Lower leg skin (tissue), 4 donors: ENCODE data around the gene TRAF4. TPM values are rescaled to one million over a fixed set of nuclear protein-coding genes. Genes with fewer than 3 reads are reported as not detected.
"Not testable (repeated sequence)": the region's sequence is repeated elsewhere in the genome, so short reads cannot be mapped to it uniquely, and the experiment has no call there.

ENCODE experiments used
- DNase-seq, 2 donors: peaks; one replicate each; pipeline ENCODE4 v3.0.0-alpha.2; 2019; ENCODE audit warnings: low spot score in 2 of 2
- H3K4me3 ChIP-seq: fragments of 200-600 bp; sonication (generic); 2 replicates; pipeline ENCODE4 v1.5.1; 2017; ENCODE audit warnings: mild to moderate bottlenecking, low read depth; ENCODE audit not compliant: poor library complexity, severe bottlenecking
- POLR2A ChIP-seq, 2 donors: fragments of 450-650 bp; IDR thresholded peaks; one replicate each; pipeline ENCODE4 v1.6.1; 2016 to 2017; ENCODE audit warnings: antibody characterized with exemption in 2 of 2, mild to moderate bottlenecking in 1 of 2, moderate library complexity in 1 of 2
- WGBS, 2 donors: methylation state at CpG; one replicate each; pipeline ENCODE4 v1.1.5; 2018; 5-methylcytosine and 5-hydroxymethylcytosine counted together
- intact Hi-C: fragments of 100-400 bp; cut with DNase I; formaldehyde crosslinking; loops from one replicate; pipeline ENCODE4 v1.15.0; 2023; ENCODE audit warnings: low total_unique reads
- total RNA-seq, 4 donors: library from RNA; depleted of rRNA; stranded (reverse); fragments of >200 nt; gene quantifications; one replicate each; pipeline ENCODE4 v1.1.0, GENCODE V29; 2016
- TF ChIP-seq, protein P1 (sequence below), 3 donors: fragments of 450-650 bp; IDR thresholded peaks; one replicate each; pipeline ENCODE4 v1.5.1; 2016; ENCODE audit warnings: antibody characterized with exemption in 3 of 3, mild to moderate bottlenecking in 3 of 3, moderate library complexity in 2 of 3

TRAF4 gene
- total RNA-seq, 4 donors from 2014 or later, result 11.0 to 30.9 (median 21.8) TPM

DNA sequence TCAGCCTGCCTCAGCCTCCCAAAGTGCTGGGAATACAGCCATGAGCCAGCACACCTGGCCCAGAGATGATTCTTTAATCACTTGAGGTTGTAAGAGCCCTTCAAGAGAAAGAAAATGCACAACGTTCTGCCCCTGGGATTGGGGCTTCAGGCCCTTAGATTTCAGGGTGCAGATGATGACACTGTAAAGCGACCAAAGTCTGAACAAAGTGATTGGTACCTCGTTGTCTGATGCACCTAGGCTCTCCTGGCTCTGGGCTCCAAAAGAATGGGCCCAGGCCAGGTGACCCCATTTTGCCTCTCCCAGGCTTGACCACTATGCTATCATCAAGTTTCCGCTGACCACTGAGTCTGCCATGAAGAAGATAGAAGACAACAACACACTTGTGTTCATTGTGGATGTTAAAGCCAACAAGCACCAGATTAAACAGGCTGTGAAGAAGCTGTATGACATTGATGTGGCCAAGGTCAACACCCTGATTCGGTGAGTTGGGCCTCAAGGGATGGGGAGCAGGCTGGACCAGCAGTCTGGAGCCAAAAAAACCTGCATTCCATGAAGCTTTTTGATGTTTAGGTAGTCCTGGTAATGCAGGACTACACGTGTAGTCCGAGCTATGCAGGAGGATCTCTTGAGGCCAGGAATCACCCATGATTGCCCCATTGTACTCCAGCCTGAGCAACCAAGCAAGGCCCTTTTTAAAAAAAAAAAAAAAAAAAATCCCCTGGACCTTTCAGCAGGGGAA, 21.2 kb upstream of the TRAF4 start:
- 75 to 77% methylated on average over 7 of the region's 7 CpGs for WGBS, 2 donors
- H3K4me3 ChIP-seq, result no peak overlapping the region
- TF ChIP-seq, protein P1, sequence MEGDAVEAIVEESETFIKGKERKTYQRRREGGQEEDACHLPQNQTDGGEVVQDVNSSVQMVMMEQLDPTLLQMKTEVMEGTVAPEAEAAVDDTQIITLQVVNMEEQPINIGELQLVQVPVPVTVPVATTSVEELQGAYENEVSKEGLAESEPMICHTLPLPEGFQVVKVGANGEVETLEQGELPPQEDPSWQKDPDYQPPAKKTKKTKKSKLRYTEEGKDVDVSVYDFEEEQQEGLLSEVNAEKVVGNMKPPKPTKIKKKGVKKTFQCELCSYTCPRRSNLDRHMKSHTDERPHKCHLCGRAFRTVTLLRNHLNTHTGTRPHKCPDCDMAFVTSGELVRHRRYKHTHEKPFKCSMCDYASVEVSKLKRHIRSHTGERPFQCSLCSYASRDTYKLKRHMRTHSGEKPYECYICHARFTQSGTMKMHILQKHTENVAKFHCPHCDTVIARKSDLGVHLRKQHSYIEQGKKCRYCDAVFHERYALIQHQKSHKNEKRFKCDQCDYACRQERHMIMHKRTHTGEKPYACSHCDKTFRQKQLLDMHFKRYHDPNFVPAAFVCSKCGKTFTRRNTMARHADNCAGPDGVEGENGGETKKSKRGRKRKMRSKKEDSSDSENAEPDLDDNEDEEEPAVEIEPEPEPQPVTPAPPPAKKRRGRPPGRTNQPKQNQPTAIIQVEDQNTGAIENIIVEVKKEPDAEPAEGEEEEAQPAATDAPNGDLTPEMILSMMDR (IDR thresholded peaks at IDR 0.05), result no peak
- TF ChIP-seq POLR2A (IDR thresholded peaks at IDR 0.05), result no peak
- intact Hi-C loops, result no loop called here
- DNase-seq, result no peak

DNA sequence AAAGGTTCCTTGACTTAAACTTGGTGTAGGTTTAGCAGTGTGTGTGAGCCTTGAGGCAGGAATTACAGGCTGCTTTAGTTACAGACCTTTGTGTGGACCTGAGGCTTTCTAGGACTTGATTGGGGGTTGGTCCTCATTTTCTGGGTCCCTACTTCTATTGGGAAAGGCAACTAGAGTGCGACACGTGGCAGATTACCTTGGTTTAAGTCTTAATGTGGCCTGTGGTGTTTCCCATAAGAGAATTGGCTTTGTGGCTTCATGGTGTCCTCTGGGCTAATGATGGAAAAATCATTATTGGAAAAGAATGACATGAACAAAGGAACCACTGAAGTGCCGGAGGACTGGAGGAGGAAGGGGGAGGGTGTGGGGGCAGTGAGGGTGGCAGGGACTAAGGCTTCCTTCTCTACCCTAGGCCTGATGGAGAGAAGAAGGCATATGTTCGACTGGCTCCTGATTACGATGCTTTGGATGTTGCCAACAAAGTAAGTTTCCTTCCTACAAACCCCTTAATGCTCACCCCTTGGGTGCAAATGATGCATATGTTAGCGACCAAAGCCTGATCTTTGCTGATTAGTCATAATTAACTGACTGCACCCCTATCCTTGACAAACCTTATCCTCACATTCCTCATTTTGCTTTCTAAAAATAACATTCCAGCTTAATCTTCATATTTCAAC, 20.5 kb upstream of the TRAF4 start:
- intact Hi-C loops, result no loop called here
- no peak for DNase-seq
- TF ChIP-seq, protein P1 (IDR thresholded peaks at IDR 0.05), result no peak
- no peak for TF ChIP-seq POLR2A (IDR thresholded peaks at IDR 0.05)
- no peak overlapping the region for H3K4me3 ChIP-seq
- WGBS, 2 donors, result 72 to 77% methylated on average over 6 of the region's 6 CpGs

DNA sequence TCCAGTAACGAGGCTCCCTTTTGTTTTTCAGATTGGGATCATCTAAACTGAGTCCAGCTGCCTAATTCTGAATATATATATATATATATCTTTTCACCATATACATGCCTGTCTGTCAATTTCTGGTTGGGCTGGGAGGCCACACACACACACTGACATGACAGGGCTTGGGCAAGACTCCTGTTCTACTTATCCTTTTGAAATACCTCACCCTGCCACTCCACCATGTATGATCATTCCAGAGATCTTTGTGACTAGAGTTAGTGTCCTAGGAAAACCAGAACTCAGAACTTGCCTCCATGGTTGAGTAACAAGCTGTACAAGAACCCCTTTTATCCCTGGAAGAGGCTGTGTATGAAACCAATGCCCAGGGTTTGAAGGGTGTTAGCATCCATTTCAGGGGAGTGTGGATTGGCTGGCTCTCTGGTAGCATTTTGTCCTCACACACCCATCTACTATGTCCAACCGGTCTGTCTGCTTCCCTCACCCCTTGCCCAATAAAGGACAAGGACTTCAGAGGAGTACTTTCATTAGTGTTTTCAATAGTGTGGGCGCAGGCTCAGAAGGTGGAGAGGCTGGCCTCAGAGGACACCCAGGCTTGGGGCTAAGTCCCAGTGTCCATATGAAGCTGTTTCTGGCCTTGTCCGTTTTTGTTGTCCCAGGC, 19.8 kb upstream of the TRAF4 start:
- DNase-seq, H3K4me3 ChIP-seq, intact Hi-C loops: not testable (repeated sequence)
- whole genome bisulfite sequencing, 2 donors, result 68 to 69% methylated on average over 4 of the region's 4 CpGs

DNA sequence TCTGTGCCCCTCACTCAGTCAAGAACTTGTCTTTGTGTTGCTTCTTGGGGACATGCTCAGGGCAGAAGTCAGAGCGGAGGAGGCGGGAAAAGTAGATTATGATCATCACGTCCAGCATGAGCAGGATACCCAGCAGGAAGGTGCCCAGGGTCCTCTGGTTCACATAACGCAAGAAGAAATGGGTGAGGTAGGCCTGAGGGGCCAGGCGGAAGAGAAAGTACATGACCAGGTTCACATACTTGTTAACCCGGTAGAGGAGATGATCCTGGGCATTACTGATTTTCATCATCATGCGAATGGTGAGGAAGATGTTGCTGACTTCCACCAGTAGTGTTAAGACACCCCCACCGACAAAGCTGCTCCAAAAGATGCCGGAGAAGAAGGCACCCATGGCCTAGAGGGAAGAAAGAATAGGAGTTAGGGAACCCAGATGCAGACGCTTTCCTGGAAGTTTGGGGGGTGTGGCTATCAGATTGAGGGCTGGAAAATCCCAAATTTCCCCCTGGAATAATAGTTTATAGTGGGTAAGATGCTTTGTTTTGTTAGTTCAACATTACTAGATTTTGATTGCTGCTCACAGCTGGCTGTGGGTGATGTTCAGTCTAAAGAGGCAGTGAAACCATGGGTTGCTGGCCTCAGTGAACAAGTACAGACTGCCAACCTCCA, 19.2 kb upstream of the TRAF4 start:
- H3K4me3 ChIP-seq, result no peak overlapping the region
- 75% methylated on average over 10 of the region's 10 CpGs for WGBS, 2 donors
- no peak for DNase-seq
- TF ChIP-seq, protein P1 (IDR thresholded peaks at IDR 0.05), result no peak
- TF ChIP-seq POLR2A (IDR thresholded peaks at IDR 0.05), result no peak
- intact Hi-C loops, result no loop called here

DNA sequence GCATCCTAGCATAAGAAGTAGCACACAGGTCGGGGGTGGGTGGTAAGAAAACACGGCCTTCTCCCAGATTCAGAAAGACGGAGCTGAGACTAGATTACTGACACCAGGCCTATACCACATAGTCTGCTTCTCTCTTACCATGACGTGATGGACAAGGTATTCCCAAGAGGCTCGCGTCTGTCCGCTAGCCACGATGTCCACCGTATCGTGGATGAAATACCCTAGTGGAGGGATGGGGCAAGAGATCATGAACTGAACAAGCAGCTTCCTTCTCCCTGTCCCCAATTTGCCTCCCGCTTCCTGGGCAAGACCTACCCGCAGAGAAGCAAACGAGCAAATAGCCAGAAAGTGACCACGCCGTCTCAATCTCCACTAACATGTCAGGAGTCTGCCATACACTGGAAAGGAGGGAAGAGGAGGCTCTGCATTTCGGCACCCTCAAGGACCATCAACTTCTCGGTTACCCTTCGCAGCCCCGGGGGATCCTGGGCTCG, 18.6 kb upstream of the TRAF4 start:
- intact Hi-C loops, result no loop called here
- WGBS, 2 donors, result 30 to 33% methylated on average over 20 of the region's 20 CpGs
- peak overlapping the region; percentile 17 for H3K4me3 ChIP-seq
- DNase-seq, result no peak
- TF ChIP-seq, protein P1 (IDR thresholded peaks at IDR 0.05), result no peak
- TF ChIP-seq POLR2A (IDR thresholded peaks at IDR 0.05), result no peak
